SU-DHL-6 (cell line): ENCODE results near the gene TENT4B.

ENCODE experiments used
- H2AFZ ChIP-seq: fragments of 200-600 bp; sonication (generic); 2 replicates; pipeline ENCODE4 v1.6.1; 2014; ENCODE audit warnings: low read depth, mild to moderate bottlenecking, moderate library complexity, mixed read lengths, antibody characterized with exemption, low read length; ENCODE audit not compliant: severe bottlenecking
- H3F3A ChIP-seq: fragments of 200-600 bp; shearing (Covaris generic); 2 replicates; pipeline ENCODE4 v1.6.0; 2016; ENCODE audit warnings: antibody characterized with exemption, mild to moderate bottlenecking; ENCODE audit not compliant: insufficient read depth
- H3K27ac ChIP-seq: fragments of 200-600 bp; sonication (generic); 2 replicates; pipeline ENCODE4 v1.5.1; 2016; ENCODE audit warnings: low read depth, mild to moderate bottlenecking, low read length, moderate library complexity, mixed read lengths
- H3K27me3 ChIP-seq: fragments of 200-600 bp; sonication (generic), shearing (Covaris generic); 2 replicates; pipeline ENCODE4 v1.6.0; 2014; ENCODE audit warnings: mild to moderate bottlenecking, low read length
- H3K36me3 ChIP-seq: fragments of 200-600 bp; sonication (generic); 2 replicates; pipeline ENCODE4 v1.6.1; 2014; ENCODE audit warnings: mild to moderate bottlenecking, low read length, mixed read lengths
- H3K4me2 ChIP-seq: fragments of 300-600, 200-600 bp; shearing (Covaris generic), sonication (generic); 2 replicates; pipeline ENCODE4 v1.6.0; 2014; ENCODE audit warnings: low read length, low read depth, mild to moderate bottlenecking; ENCODE audit not compliant: poor library complexity, severe bottlenecking
- H3K4me3 ChIP-seq: fragments of 200-600 bp; sonication (generic); 2 replicates; pipeline ENCODE4 v1.5.1; 2014; ENCODE audit warnings: antibody characterized with exemption, low read length, mild to moderate bottlenecking, mixed read lengths; ENCODE audit not compliant: insufficient read depth, poor library complexity, severe bottlenecking
- H3K79me2 ChIP-seq: fragments of 200-600 bp; sonication (generic); 2 replicates; pipeline ENCODE4 v1.6.1; 2014; ENCODE audit warnings: mild to moderate bottlenecking, low read length, moderate library complexity; ENCODE audit not compliant: insufficient read depth
- H3K9ac ChIP-seq: fragments of 200-600 bp; sonication (generic); 2 replicates; pipeline ENCODE4 v1.7.0; 2014; ENCODE audit warnings: mild to moderate bottlenecking, low read length
- H3K9me2 ChIP-seq: fragments of 200-600 bp; sonication (generic); replicated peaks from 2 replicates; pipeline ENCODE4 v1.6.1; 2014; ENCODE audit warnings: low read length; ENCODE audit not compliant: insufficient read depth
- H3K9me3 ChIP-seq: fragments of 200-600 bp; sonication (generic); 2 replicates; pipeline ENCODE4 v1.6.1; 2014; ENCODE audit warnings: low read length, mixed read lengths; ENCODE audit not compliant: insufficient read depth
- H4K20me1 ChIP-seq: fragments of 200-600 bp; sonication (generic); 2 replicates; pipeline ENCODE4 v1.6.1; 2014; ENCODE audit warnings: low read depth, mild to moderate bottlenecking, antibody characterized with exemption, low read length, moderate library complexity, mixed read lengths
- EZH2phosphoT487 ChIP-seq: fragments of 200-600 bp; sonication (generic), shearing (Covaris generic); conservative IDR thresholded peaks from 2 replicates; pipeline ENCODE4 v1.6.1; 2018; ENCODE audit warnings: mild to moderate bottlenecking, antibody characterized with exemption, low read length, moderate library complexity, mixed read lengths
- TF ChIP-seq, protein P1 (sequence below): fragments of 200-600 bp; sonication (generic); IDR thresholded peaks from one replicate; pipeline ENCODE4 v1.5.1; 2017; ENCODE audit warnings: antibody characterized with exemption, mild to moderate bottlenecking, low read length, moderate library complexity; ENCODE audit not compliant: insufficient read depth, poor library complexity, severe bottlenecking

TENT4B gene

GRCh38 chr16:50279504-50279865 is 126.4 kb downstream of the TENT4B start:
- H3K27me3 ChIP-seq = no peaks in the 10 kb centered on the region
- no peaks in the 10 kb centered on the region for H3K9me2 ChIP-seq
- TF ChIP-seq, protein P1, sequence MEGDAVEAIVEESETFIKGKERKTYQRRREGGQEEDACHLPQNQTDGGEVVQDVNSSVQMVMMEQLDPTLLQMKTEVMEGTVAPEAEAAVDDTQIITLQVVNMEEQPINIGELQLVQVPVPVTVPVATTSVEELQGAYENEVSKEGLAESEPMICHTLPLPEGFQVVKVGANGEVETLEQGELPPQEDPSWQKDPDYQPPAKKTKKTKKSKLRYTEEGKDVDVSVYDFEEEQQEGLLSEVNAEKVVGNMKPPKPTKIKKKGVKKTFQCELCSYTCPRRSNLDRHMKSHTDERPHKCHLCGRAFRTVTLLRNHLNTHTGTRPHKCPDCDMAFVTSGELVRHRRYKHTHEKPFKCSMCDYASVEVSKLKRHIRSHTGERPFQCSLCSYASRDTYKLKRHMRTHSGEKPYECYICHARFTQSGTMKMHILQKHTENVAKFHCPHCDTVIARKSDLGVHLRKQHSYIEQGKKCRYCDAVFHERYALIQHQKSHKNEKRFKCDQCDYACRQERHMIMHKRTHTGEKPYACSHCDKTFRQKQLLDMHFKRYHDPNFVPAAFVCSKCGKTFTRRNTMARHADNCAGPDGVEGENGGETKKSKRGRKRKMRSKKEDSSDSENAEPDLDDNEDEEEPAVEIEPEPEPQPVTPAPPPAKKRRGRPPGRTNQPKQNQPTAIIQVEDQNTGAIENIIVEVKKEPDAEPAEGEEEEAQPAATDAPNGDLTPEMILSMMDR = no peak
- no peak for TF ChIP-seq EZH2phosphoT487
- H3K27ac ChIP-seq = no peak overlapping the region
- H3K36me3 ChIP-seq = no peaks in the 10 kb centered on the region
- no peak overlapping the region for H3K4me2 ChIP-seq
- 0 out of 2 replicates have a peak, but pooled peaks cover 3% of the 10 kb centered on the region for H3K79me2 ChIP-seq
- no peak overlapping the region for H3K9ac ChIP-seq
- peaks cover 18% of the 10 kb centered on the region; the same call in 1 of the 2 replicates for H3F3A ChIP-seq
- H2AFZ ChIP-seq = no peak overlapping the region
- H3K9me3 ChIP-seq = no peaks in the 10 kb centered on the region
- H4K20me1 ChIP-seq = no peaks in the 10 kb centered on the region; the same call in 1 of the 2 replicates
- H3K4me3 ChIP-seq = no peak overlapping the region

DNA sequence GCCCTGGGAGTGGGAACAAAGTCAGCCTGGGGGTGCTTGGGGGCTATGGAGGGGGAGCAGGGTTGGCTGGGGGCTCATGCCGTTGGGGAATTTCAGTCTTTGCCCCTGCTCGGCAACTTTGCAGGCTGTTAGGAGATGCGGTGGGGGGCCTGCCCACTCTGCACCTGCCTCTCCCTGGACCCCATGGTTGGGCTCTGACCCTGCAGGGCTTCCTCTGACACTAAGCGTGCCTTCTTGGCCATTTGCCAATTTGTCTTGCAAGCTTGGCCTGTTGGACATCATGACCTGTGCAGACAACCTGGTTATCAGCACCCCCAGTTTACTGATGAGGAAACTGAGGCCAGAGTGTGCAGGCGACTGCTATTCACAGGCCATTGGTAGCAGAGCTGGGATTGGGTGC is 127.8 kb downstream of the TENT4B start:
- no peak overlapping the region for H3K4me2 ChIP-seq
- H4K20me1 ChIP-seq = no peaks in the 10 kb centered on the region; the same call in 1 of the 2 replicates

More for the DNA sequence above, 127.8 kb downstream of the TENT4B start:
- Histone ChIP-seq H3K9me3 (no peaks in the 10 kb centered on the region), H3F3A (peaks cover 18% of the 10 kb centered on the region; the same call in 1 of the 2 replicates), H3K9ac (no peak overlapping the region), H3K36me3 (no peaks in the 10 kb centered on the region), H3K27me3 (no peaks in the 10 kb centered on the region), H2AFZ (no peak overlapping the region), H3K4me3 (no peak overlapping the region), H3K9me2 (no peaks in the 10 kb centered on the region), H3K79me2 (0 out of 2 replicates have a peak, but pooled peaks cover 9% of the 10 kb centered on the region), H3K27ac (no peak overlapping the region)
- TF ChIP-seq, protein P1 = no peak
- no peak for TF ChIP-seq EZH2phosphoT487
